ENCODE results near the gene RIPOR1. TPM values are rescaled to one million over a fixed set of nuclear protein-coding genes. Genes with fewer than 3 reads are reported as not detected.

Gene RIPOR1
- total RNA-seq, 1 donor from 2014 or later: 74.9 TPM

DNA sequence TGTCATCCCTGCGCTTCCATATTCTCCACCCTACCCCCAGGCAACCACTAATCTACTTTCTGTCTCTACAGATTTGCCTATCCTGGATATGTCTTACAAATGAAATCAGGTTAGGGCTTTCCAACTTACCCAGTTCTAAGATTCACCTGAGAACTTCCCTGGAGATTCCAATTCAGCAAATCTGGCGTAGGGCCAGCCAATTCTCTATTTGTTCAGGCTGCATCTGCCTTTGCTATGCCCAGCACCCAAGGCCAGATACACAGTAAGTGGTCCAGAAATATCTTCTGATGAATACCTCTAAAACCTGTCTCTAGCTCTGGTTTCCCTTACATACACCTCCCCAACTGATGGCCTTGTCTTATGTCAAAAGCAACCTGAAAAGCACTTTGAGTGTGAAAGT is 23.3 kb downstream of the RIPOR1 start:
- H3K4me3 ChIP-seq (ENCODE audit: low read depth, low read length): no peak overlapping the region
- TF ChIP-seq, protein P1, sequence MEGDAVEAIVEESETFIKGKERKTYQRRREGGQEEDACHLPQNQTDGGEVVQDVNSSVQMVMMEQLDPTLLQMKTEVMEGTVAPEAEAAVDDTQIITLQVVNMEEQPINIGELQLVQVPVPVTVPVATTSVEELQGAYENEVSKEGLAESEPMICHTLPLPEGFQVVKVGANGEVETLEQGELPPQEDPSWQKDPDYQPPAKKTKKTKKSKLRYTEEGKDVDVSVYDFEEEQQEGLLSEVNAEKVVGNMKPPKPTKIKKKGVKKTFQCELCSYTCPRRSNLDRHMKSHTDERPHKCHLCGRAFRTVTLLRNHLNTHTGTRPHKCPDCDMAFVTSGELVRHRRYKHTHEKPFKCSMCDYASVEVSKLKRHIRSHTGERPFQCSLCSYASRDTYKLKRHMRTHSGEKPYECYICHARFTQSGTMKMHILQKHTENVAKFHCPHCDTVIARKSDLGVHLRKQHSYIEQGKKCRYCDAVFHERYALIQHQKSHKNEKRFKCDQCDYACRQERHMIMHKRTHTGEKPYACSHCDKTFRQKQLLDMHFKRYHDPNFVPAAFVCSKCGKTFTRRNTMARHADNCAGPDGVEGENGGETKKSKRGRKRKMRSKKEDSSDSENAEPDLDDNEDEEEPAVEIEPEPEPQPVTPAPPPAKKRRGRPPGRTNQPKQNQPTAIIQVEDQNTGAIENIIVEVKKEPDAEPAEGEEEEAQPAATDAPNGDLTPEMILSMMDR (conservative IDR thresholded peaks at IDR 0.05; ENCODE audit: low read depth, low read length): no peak
- no peak for DNase-seq (ENCODE audit: low read depth)

DNA sequence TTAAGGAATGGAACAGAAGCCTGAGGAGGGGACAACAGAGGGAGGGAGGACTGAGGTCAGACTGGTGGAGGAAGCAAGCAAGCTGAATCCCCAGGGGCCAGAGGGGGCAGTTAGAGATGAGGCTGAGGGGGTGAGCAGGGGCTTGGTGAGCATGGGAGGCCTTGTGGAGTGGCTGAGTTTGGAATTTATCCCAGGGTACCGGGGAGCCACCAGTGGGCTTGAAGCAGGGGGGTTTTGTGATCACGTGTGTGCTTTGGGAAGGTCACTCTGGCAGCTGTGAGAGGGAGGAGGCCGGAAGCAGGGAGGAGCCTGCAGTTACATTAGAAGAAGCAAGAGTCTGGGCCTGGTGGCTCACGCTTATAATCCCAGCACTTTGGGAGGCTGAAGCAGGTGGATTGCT is 23.8 kb downstream of the RIPOR1 start:
- H3K4me3 ChIP-seq (ENCODE audit: low read depth, low read length): no peak overlapping the region
- DNase-seq (ENCODE audit: low read depth): no peak
- TF ChIP-seq, protein P1 (conservative IDR thresholded peaks at IDR 0.05; ENCODE audit: low read depth, low read length): no peak

DNA sequence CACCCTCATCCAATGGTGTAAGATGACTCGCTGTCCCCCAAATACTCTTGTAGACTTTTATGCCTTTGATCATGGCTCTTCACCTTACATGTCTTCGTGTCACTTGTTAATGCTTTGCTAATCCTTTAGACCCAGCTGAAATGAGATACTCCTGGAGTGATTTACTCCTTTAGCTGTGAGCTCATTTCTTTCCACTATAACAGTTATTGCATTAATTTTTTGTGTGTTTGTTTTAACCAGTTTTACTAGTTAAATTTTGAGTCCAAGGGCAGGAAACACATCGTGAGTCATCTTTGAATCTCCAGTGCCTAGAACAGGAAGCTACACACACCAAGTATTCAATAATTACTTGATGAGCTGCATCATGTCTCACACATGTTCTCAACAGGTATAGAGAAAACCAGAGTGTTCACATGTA is 27.2 kb downstream of the RIPOR1 start:
- TF ChIP-seq, protein P1 (conservative IDR thresholded peaks at IDR 0.05; ENCODE audit: low read depth, low read length): no peak
- DNase-seq (ENCODE audit: low read depth): no peak
- no peak overlapping the region for H3K4me3 ChIP-seq (ENCODE audit: low read depth, low read length)

DNA sequence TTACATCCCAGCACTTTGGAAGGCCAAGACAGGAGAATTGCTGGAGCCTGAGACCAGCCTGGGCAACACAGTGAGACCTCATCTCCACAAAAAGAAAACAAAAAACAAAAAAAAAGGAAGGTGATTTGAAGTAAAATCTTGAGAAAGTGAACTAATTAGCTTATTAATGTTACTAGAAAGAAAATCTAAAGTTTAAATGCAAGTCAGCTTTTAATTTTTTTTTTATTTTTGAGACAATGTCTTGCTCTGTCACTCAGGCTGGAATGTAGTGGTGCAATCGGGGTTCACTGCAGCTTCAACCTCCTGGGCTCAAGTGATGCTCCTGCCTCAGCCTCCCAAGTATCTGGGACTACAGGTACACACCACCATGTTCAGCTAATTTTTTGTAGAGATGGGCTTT is 30.2 kb downstream of the RIPOR1 start:
- TF ChIP-seq, protein P1 (conservative IDR thresholded peaks at IDR 0.05; ENCODE audit: low read depth, low read length): no peak
- DNase-seq (ENCODE audit: low read depth): no peak
- H3K4me3 ChIP-seq (ENCODE audit: low read depth, low read length): no peak overlapping the region

DNA sequence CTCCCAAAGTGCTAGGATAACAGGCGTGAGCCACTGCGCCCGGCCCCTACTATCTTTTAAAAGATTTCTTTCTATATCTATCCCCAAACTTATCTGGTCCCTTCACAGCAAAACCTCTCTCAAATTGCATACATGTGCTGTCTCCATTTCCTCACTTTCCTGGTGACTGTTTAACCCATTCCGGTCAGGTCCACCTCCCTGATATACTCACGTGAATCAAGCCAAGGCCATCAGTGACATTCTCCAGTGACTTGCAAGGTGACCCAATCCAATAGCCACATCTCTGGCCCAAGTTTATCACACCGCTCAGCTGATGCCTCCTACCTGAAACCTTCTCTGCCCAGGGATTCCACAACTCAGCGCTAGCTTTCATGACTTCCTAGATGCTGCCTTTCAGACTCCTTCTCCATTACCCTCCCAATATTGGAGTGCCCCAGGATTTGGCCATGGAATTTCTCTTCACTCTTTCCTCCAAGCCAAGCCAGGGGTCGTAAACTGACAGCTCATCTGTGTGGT is 32.3 kb downstream of the RIPOR1 start:
- no peak for DNase-seq (ENCODE audit: low read depth)
- peak overlapping the region; percentile 64 for H3K4me3 ChIP-seq (ENCODE audit: low read depth, low read length)
- TF ChIP-seq, protein P1 (conservative IDR thresholded peaks at IDR 0.05; ENCODE audit: low read depth, low read length): no peak

DNA sequence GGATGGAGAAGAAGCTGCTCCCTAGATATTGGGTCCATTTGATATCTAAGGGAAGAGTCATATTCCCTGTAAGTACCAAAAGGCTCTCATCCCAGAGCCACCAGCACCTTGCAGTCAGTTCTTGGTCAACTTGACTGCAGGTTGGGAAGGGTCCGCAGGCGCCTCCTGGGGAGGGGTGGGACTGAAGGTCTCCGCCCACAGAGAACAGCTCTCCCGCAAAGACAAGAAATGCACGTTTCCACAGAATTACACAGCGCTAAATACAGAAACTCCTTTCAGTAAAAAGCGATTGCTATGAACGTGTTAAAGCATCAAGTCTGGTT is 32.8 kb downstream of the RIPOR1 start:
- TF ChIP-seq, protein P1 (conservative IDR thresholded peaks at IDR 0.05; ENCODE audit: low read depth, low read length): no peak
- peak overlapping the region; percentile 64 for H3K4me3 ChIP-seq (ENCODE audit: low read depth, low read length)

DNA sequence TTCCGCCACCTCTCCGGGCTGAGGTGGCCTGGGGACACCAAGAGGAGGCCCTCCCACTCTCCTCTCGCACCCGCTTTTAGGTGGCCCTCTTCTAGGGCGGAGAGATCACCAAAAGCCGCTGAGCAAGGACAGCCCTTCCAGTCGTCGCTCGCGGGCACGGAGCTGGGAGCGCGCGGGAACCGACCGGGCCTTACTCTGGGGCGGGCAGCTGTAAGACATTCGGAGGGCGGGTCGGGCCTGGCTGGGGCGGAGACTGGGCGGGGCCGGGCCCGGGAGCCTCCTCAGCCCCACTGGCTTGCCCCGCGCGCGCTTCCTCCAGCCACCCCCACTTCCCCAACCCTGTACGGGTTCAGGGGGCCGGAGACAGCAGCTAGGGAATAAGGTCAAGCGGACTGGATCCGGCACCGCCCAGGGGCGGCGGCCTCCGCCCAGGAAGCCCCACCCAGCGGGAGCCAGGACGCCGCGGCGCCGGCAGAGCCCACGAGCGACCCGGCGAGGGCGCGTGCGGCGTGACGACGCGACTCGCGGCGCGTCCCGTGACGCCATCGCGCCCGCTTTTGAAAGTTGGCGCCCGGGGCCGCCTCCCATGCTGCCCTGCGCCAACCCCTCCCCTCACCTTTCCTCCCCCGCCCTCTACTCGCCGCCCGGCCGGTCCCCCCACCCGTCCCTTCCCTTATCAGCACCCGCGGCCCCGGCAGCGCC is 33.3 kb downstream of the RIPOR1 start:
- DNase-seq (ENCODE audit: low read depth): no peak
- TF ChIP-seq, protein P1 (conservative IDR thresholded peaks at IDR 0.05; ENCODE audit: low read depth, low read length): no peak
- peak overlapping the region; percentile 64 for H3K4me3 ChIP-seq (ENCODE audit: low read depth, low read length)

More for the DNA sequence above, 32.8 kb downstream of the RIPOR1 start:
- no peak for DNase-seq (ENCODE audit: low read depth)
